ENCODE measurements around the gene PRKN.

PRKN gene

DNA sequence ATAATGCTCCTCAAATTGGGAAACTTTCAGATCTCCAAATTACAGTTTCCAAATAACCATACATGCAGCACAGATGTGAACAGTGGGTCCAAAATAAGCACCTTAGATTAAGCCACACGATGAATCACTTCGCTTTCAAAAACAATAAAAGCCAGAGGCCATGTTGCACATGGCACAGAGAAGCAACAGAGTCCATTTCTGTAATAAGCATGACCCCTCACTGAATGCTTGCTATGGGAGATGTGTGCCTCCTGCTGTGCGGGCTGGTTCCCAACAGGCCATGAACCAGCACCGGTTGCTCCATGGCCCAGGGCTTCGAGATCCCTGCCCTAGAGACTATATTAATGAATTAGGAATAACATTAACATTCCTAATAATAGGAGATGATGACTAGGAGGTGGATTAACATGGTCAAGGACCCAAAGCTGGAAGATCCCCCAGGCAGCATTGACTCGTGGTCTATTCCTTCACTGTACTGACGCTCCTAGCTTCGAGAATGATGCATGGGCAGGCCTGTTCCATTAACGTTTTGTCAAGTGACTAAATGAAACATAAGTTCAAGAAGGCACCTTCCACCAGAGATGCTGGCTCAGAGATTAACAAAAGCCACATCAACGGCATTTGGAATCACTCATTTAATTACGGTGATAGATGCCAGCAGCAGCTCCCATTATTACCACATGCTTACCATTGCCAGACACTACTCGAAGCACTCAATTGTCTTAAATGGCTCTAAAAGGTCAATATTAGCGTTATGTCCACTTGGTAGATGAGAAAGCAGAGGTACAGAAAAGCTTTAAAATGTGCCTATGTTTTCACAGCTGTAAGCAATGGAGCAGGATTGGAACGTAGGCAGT, 983.1 kb downstream of the PRKN start:
- DNase-seq = no peak

DNA sequence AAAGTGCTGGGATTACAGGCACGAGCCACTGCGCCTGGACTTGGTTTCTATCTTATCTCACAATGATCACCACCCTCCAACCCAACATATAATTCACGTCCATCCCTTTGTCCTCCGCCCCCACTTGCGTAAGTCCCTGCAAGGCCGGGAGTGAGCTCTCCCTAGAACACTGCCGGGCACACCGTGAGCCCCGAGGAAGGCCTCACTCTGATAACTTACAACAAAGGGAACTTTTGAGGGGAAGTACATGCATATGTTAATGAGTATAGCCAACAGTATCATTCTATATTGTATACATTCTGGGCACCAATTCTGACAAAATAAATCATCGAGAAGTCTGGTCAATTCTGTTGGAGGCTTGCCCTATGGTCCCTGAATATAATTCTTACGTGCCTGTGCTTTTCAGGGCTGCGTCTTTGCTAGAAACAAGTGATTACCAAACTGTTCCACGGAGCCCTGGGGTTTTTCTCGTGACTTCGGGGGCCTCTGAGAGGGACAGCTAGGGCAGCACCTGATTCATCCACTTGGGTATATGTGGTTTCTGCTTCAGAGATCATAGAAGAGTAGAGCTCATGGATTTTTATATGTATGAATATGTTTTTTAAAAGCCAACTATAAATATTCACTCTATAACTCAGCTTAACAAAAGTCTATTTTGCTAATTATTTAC, 983.9 kb downstream of the PRKN start:
- DNase-seq = no peak

- DNase-seq = no peak
These were observed 987.1 kb downstream of the PRKN start for GRCh38 chr6:161740486-161740885.

DNA sequence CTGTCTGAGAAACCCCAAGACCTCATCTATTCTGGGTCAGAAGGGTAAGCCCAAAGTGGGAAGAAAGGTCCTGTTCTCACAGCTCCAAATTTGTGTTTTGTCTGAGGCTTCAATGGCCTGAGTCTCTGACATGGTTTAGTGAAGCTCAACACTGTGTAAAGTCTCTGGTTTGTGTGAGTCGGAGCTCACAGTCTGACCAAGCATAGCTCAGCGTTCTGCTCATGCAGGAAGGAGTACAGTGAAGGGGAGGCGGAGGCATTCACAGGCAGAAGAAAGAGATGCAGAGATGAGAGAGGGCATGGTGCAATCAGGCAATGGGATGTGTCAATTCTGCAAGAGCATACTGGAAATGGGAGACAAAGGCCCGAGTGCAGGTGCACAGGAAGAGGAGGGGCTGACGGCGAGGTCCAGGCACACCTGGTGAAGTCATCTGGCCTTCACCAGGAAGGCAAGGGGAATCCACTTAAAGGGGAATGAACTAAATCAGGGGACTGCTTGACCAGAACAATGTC, 990.7 kb downstream of the PRKN start:
- DNase-seq = no peak

DNA sequence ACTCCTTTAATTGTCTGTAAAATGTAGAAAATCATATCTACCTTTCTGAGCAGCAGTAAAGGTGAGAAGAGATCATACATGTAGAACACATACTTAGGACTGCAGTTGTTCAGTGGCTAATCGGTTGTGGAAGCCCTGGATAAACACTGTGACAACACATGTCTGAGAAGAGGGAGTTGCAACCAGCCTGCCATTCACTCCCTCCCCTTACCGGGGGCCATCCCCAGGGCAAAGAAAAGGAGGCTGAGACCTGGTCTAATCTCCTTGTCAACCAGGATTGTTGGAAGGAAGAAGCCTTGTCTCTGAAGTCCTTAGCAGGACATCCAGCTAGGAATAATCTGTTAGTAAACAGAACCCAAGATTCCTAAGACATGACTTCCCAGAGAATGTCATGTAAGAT, 991.2 kb downstream of the PRKN start:
- no peak for DNase-seq

GRCh38 chr6:161732594-161732993, 995.0 kb downstream of the PRKN start:
- no peak for DNase-seq

DNA sequence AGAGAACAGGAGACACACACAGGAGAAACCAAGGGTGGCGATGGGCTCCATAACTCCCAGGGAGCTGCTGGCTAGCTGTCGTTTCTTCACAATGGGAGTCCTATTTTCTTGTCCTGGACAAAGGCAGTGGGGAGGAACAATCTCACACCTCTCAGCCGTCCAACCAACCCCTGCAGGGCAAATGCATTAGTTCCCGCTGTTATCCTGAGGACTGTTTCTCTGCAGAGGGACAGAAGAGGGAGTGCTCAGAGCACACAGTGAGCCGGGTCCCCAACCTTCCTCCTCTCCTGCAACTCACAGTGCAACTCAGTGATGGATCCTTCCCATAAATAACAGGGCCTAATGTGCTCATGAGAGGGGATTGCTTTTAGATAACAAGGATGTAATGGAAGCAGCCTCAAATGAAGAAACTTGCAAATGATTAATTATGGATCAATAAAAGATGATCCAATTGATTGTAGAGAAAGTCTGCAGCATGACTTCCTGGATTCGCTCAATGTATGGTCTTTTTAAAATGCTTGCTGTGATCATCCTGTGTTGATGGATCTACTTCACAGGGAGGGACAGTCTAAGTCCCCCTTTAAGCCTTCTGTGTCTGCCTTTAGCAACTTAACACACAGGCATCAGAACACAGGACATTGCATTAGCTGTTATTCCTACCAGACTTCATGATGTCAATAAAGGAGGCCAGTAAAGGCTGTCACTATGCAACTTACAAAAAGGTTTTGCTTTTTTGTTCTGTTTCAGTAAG, 1000.3 kb downstream of the PRKN start:
- no peak for DNase-seq

- no peak for DNase-seq
These were observed 1005.2 kb downstream of the PRKN start for GRCh38 chr6:161722394-161722793.

- no peak for DNase-seq
These were observed 1006.1 kb downstream of the PRKN start for GRCh38 chr6:161721511-161721910.

DNA sequence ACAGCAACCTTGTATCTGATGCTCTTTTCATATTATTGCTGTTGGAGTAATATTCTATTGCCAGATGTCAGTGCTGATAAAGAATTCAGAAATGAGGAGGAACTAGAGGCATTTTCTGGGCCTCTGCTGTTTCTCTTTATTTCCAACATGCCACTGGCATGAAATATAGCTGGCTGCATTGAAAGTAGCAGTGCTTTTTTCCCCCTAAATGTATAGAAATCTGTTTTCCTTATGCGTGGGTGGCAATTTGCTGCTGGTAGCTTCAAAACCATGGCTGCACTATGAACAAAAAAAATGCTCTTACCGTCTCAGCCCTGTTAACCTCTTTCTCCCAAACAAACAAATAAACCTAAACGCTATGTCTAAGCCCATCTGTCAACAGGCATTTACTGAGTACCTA, 1011.4 kb downstream of the PRKN start:
- DNase-seq = no peak

DNA sequence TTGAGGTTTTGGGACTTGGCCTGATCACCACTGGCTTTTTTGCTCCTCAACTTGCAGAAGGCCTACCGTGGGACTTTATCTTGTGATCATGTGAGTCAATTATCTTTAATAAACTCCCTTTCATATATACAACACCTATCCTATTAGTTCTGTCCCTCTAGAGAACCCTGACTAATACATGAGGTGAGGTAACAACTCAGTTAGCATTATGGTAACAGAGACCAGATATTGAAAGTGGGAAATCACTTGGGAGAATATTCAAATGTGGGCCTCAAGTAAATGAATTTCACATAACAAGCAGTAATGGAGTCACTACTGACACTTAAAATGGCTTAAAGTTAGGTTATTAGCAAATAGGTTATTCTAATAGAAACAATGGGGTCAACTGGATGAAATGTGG, 1015.6 kb downstream of the PRKN start:
- no peak for DNase-seq

- DNase-seq = no peak
These were observed 1016.1 kb downstream of the PRKN start for GRCh38 chr6:161711515-161711914.

GRCh38 chr6:161710698-161711097, 1016.9 kb downstream of the PRKN start:
- no peak for DNase-seq

DNA sequence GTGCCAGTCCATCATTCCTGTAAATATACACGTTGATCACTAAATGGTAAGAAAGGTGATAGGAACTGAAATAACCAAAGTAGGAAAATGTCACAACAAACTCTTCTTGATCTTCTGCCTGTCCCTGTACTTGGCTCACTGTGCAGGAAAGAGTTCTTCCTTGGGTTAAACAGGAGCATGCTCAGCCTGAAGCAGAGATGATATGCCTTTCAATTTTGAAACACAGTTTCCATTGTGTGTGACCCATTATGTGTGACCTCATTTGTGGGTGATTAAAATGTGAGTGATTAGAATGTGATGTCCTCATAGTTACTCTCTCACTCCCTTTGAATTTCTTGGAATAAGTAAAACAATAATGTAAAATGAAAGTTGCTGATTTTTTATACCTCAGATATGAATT, 1026.5 kb downstream of the PRKN start:
- DNase-seq = no peak

DNA sequence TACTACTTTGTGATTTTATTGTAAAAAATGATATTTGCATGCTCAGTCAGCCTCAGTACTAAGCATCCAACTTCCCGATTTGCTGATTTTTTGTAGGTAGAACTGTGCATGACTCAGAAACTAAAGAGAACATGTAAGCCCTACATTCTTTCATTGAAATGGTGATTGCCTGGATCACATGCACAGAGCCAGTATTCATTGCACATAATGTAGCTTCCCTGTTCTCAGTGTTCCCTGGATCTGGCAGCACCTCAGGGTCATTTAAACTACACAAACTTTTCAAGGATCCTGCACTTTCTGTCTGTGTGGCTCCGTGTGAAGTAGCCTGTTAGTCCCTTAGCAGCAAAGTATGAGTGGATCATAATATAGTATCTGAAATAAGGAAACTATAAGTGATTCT, 1030.8 kb downstream of the PRKN start:
- DNase-seq = no peak

DNA sequence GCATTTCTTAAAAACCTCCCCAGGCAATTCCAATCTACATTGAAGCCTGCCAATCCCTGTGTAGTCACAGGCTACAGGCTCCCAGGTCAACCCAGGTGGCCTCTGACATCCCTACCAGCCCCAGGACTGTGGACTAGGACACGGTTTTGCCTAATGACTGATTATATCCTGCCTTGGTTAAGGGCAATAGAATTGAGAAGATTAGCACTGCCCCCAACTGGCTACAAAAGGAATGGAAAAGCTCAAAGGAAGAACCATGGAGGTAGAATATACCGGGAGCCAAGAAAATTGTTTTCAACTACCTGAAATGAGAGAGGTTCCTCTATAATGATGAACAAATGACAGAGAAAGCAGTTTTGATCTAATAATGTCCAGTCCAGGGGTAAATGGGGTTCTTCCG, 1032.6 kb downstream of the PRKN start:
- DNase-seq = no peak

GRCh38 chr6:161686655-161687054, 1040.9 kb downstream of the PRKN start:
- no peak for DNase-seq

GRCh38 chr6:161684731-161685475, 1042.7 kb downstream of the PRKN start:
- DNase-seq = no peak

DNA sequence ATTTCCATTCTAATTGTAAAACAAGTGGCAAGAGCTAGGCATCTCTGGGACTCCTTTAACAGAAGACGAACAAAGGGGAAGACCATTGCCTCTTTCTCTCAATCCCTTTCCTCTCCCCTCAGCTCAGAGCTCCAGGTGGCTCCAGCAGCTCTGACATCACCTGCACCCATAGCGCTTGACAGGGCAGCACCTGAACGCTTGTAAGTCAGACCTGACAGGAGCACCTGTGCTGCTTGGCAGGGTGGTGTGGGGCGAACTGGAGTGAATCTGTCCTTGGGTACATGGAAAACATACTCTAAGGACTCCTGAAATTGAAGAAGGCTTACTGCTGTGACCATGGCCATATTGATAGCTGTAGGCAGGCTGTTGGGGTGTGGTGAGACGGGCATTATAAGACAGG, 1044.2 kb downstream of the PRKN start:
- DNase-seq = no peak

- no peak for DNase-seq
These were observed 1044.6 kb downstream of the PRKN start for GRCh38 chr6:161682982-161683381.

DNA sequence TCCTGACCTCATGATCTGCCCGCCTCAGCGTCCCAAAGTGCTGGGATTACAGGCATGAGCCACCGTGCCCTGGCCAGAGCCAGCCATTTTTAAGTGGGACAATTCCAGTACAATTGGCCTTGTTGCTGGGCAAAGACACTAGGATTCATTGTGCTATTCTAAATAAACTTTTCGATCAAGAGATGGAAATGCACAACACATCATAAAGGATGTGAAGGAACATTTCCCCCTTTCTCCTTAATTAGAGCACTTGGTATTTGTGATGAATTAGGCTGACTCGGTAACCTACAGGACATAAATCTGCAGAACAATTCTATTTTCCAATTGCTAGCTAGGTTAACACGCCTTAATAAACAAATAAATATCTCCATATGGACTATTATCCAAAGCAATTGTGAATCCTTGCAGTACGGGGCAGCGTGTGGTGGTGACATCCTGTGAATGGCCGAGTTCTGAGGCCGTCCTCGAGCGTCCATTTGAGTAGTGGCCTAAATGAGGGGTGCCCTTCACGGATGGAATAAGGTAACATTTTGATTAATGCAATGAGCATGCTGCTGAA, 1047.5 kb downstream of the PRKN start:
- DNase-seq = no peak
